Activated CD4-positive, alpha-beta T cell treated with anti-CD3 and anti-CD28 coated beads for 36 hours (primary cell): ENCODE measurements around the gene TJP3. TPM values are rescaled to one million over a fixed set of nuclear protein-coding genes. Genes with fewer than 3 reads are reported as not detected.

Experiments used
- ATAC-seq: fragments of 200-7000 bp; cut with Tn5 transposase; one replicate; pipeline ENCODE4 v1.10.0; 2021; ENCODE audit warnings: mild to moderate bottlenecking, moderate library complexity
- CTCF ChIA-PET: fragments of 350-600 bp; sonication (Branson Sonifier 250); formaldehyde crosslinking; loops from one replicate; lab custom pipeline; 2021; ENCODE audit warnings: antibody characterized with exemption; lab: Charles Lee
- POLR2A ChIA-PET: fragments of 350-600 bp; sonication (Branson Sonifier 250); formaldehyde crosslinking; loops from one replicate; lab custom pipeline; 2021; ENCODE audit warnings: antibody characterized with exemption, inconsistent platforms; lab: Charles Lee
- DNase-seq: peaks from one replicate; pipeline ENCODE4 v3.0.0-alpha.2; 2020
- H3K27ac Mint-ChIP-seq: one replicate; pipeline ENCODE4 v1.8.0; 2021; ENCODE audit warnings: mixed read lengths
- H3K27me3 Mint-ChIP-seq: one replicate; pipeline ENCODE4 v1.8.0; 2021; ENCODE audit warnings: mixed read lengths
- H3K36me3 Mint-ChIP-seq: one replicate; pipeline ENCODE4 v1.8.0; 2021; ENCODE audit warnings: low read depth, mixed read lengths
- H3K4me1 Mint-ChIP-seq: one replicate; pipeline ENCODE4 v1.8.0; 2021; ENCODE audit warnings: mixed read lengths
- H3K4me3 Mint-ChIP-seq: one replicate; pipeline ENCODE4 v1.8.0; 2021; ENCODE audit warnings: mild to moderate bottlenecking, moderate library complexity, mixed read lengths
- H3K9me3 Mint-ChIP-seq: one replicate; pipeline ENCODE4 v1.8.0; 2021; ENCODE audit warnings: low read depth, mixed read lengths
- intact Hi-C, 2 experiments: fragments of 100-400 bp; cut with DNase I in 1 of 2; cut with micrococcal nuclease in 1 of 2; formaldehyde crosslinking; loops; one replicate each; pipeline versions ENCODE4 v1.14.2 to v1.15.1; 2022 to 2024; cut with DNase I, micrococcal nuclease
- total RNA-seq, 2 experiments: library from RNA; stranded (reverse); gene quantifications; one replicate each; pipeline ENCODE4 v1.2.3, GENCODE V29; 2021

The TJP3 gene
- total RNA-seq, 2 experiments from 2014 or later, result 1.0 to 2.7 TPM

- POLR2A ChIA-PET, result no interaction called here
- no peaks in the 10 kb centered on the region for H3K27me3 Mint-ChIP-seq
- peaks cover 14% of the 10 kb centered on the region for H3K4me1 Mint-ChIP-seq
- H3K4me3 Mint-ChIP-seq, result no peak overlapping the region
- H3K9me3 Mint-ChIP-seq, result no peaks in the 10 kb centered on the region
- intact Hi-C loops, result no loop called here
- DNase-seq, result no peak
- peaks cover 1% of the 10 kb centered on the region for H3K36me3 Mint-ChIP-seq
- ATAC-seq, result no peak
- CTCF ChIA-PET, result no interaction called here
- H3K27ac Mint-ChIP-seq, result no peak overlapping the region
These were observed 29.5 kb downstream of the TJP3 start for GRCh38 chr19:3737487-3738205.

GRCh38 chr19:3738477-3739220, 30.5 kb downstream of the TJP3 start:
- Mint-ChIP-seq H3K9me3 (no peaks in the 10 kb centered on the region), H3K27ac (no peak overlapping the region), H3K27me3 (no peaks in the 10 kb centered on the region), H3K36me3 (peaks cover 1% of the 10 kb centered on the region), H3K4me3 (no peak overlapping the region), H3K4me1 (peaks cover 14% of the 10 kb centered on the region)
- POLR2A ChIA-PET, result no interaction called here
- no peak for DNase-seq
- CTCF ChIA-PET, result interaction anchor here (0.6 kb wide), 1 partner anchor 27 kb away, joined by 5 read pairs; no protein-coding TSS in a partner anchor
- intact Hi-C loops, result no loop called here
- ATAC-seq, result no peak

GRCh38 chr19:3740431-3740830, 32.2 kb downstream of the TJP3 start:
- POLR2A ChIA-PET, result no interaction called here
- Mint-ChIP-seq H3K9me3 (no peaks in the 10 kb centered on the region), H3K27ac (no peak overlapping the region), H3K4me3 (no peak overlapping the region), H3K4me1 (peaks cover 14% of the 10 kb centered on the region), H3K36me3 (peaks cover 1% of the 10 kb centered on the region), H3K27me3 (no peaks in the 10 kb centered on the region)
- CTCF ChIA-PET, result interaction anchor here (1.2 kb wide), 1 partner anchor 20 kb away, joined by 3 read pairs; no protein-coding TSS in a partner anchor
- intact Hi-C loops, result no loop called here
- ATAC-seq (no peak), DNase-seq (no peak)

- peaks cover 12% of the 10 kb centered on the region for H3K4me1 Mint-ChIP-seq
- H3K4me3 Mint-ChIP-seq, result no peak overlapping the region
- DNase-seq (no peak), ATAC-seq (peak; percentile 49)
- ChIA-PET POLR2A (no interaction called here), CTCF (no interaction called here)
- intact Hi-C loops, result no loop called here
- H3K27me3 Mint-ChIP-seq, result no peaks in the 10 kb centered on the region
- H3K9me3 Mint-ChIP-seq, result no peaks in the 10 kb centered on the region
- H3K36me3 Mint-ChIP-seq, result no peaks in the 10 kb centered on the region
- H3K27ac Mint-ChIP-seq, result no peak overlapping the region
These were observed 35.3 kb downstream of the TJP3 start for GRCh38 chr19:3743486-3743885.

- no peak overlapping the region for H3K27ac Mint-ChIP-seq
These were observed 37.3 kb downstream of the TJP3 start for GRCh38 chr19:3745363-3746045.

GRCh38 chr19:3746371-3747056, 38.3 kb downstream of the TJP3 start:
- no peak overlapping the region for H3K27ac Mint-ChIP-seq
- ATAC-seq (no peak), DNase-seq (no peak)
- no peaks in the 10 kb centered on the region for H3K9me3 Mint-ChIP-seq
- no peaks in the 10 kb centered on the region for H3K4me1 Mint-ChIP-seq
- ChIA-PET POLR2A (no interaction called here), CTCF (interaction anchor here (0.7 kb wide), 1 partner anchor 204 kb away, joined by 3 read pairs; no protein-coding TSS in a partner anchor)
- no peaks in the 10 kb centered on the region for H3K27me3 Mint-ChIP-seq
- peaks cover 16% of the 10 kb centered on the region for H3K36me3 Mint-ChIP-seq
- no peak overlapping the region for H3K4me3 Mint-ChIP-seq
- intact Hi-C loops, result no loop called here

More at GRCh38 chr19:3745363-3746045, 37.3 kb downstream of the TJP3 start:
- POLR2A ChIA-PET, result no interaction called here
- intact Hi-C loops, result no loop called here
- Mint-ChIP-seq H3K4me1 (no peaks in the 10 kb centered on the region), H3K9me3 (no peaks in the 10 kb centered on the region), H3K27me3 (no peaks in the 10 kb centered on the region), H3K4me3 (no peak overlapping the region), H3K36me3 (peaks cover 12% of the 10 kb centered on the region)
- CTCF ChIA-PET, result no interaction called here
- ATAC-seq (no peak), DNase-seq (no peak)

- POLR2A ChIA-PET, result interaction anchor here (0.6 kb wide), 1 partner anchor 17 kb away, joined by 4 read pairs; no protein-coding TSS in a partner anchor
- H3K27me3 Mint-ChIP-seq, result no peaks in the 10 kb centered on the region
- no peak for ATAC-seq
These were observed 40.8 kb downstream of the TJP3 start for GRCh38 chr19:3748965-3749364.

GRCh38 chr19:3750211-3750610, 42.0 kb downstream of the TJP3 start:
- H3K4me1 Mint-ChIP-seq, result peaks cover 5% of the 10 kb centered on the region
- no peak for ATAC-seq
- H3K9me3 Mint-ChIP-seq, result no peaks in the 10 kb centered on the region
- CTCF ChIA-PET, result interaction anchor here (0.6 kb wide), 1 partner anchor 203 kb away, joined by 3 read pairs; no protein-coding TSS in a partner anchor
- H3K27me3 Mint-ChIP-seq, result no peaks in the 10 kb centered on the region
- intact Hi-C loops, result no loop called here
- H3K4me3 Mint-ChIP-seq, result no peak overlapping the region
- no peak overlapping the region for H3K27ac Mint-ChIP-seq
- peaks cover 19% of the 10 kb centered on the region for H3K36me3 Mint-ChIP-seq
- DNase-seq, result no peak
- POLR2A ChIA-PET, result no interaction called here

More at GRCh38 chr19:3748965-3749364, 40.8 kb downstream of the TJP3 start:
- no peak for DNase-seq
- H3K36me3 Mint-ChIP-seq, result peaks cover 19% of the 10 kb centered on the region
- no peaks in the 10 kb centered on the region for H3K9me3 Mint-ChIP-seq
- no peak overlapping the region for H3K4me3 Mint-ChIP-seq
- intact Hi-C loops, result no loop called here
- no peaks in the 10 kb centered on the region for H3K4me1 Mint-ChIP-seq
- CTCF ChIA-PET, result no interaction called here
- H3K27ac Mint-ChIP-seq, result no peak overlapping the region

GRCh38 chr19:3751236-3751635, 43.1 kb downstream of the TJP3 start:
- ChIA-PET POLR2A (no interaction called here), CTCF (interaction anchor here (0.9 kb wide), 1 partner anchor 11 kb away, joined by 3 read pairs; the partner anchor contains the start of gene MRPL54)
- intact Hi-C loops, result no loop called here
- DNase-seq, result no peak
- Mint-ChIP-seq H3K27ac (no peak overlapping the region), H3K36me3 (peaks cover 19% of the 10 kb centered on the region), H3K4me3 (no peak overlapping the region), H3K4me1 (peaks cover 10% of the 10 kb centered on the region), H3K9me3 (no peaks in the 10 kb centered on the region), H3K27me3 (no peaks in the 10 kb centered on the region)
- no peak for ATAC-seq

GRCh38 chr19:3752492-3752891, 44.3 kb downstream of the TJP3 start:
- ChIA-PET POLR2A (no interaction called here), CTCF (interaction anchor here (0.9 kb wide), 1 partner anchor 10 kb away, joined by 3 read pairs; the partner anchor contains the start of gene MRPL54)
- H3K27ac Mint-ChIP-seq, result no peak overlapping the region
- H3K4me1 Mint-ChIP-seq, result peaks cover 15% of the 10 kb centered on the region
- DNase-seq (no peak), ATAC-seq (no peak)
- no peak overlapping the region for H3K4me3 Mint-ChIP-seq
- intact Hi-C loops, result no loop called here
- no peaks in the 10 kb centered on the region for H3K27me3 Mint-ChIP-seq
- H3K36me3 Mint-ChIP-seq, result peaks cover 23% of the 10 kb centered on the region
- H3K9me3 Mint-ChIP-seq, result no peaks in the 10 kb centered on the region
